Mesenchymal stem cell (in vitro differentiated cells and primary cell): Measurements from ENCODE around the gene OVCH1.

ENCODE experiments used
- DNase-seq: peaks from one replicate; pipeline ENCODE4 v3.0.0-alpha.2; 2013
- H2AFZ ChIP-seq: one replicate; pipeline ENCODE4 v1.6.1; 2013; ENCODE audit warnings: low read depth, mild to moderate bottlenecking, control low read depth, inconsistent platforms, low read length, moderate library complexity
- H2AK5ac ChIP-seq: 2 replicates; pipeline ENCODE4 v1.6.1; 2013; ENCODE audit warnings: low read length, moderate library complexity, mild to moderate bottlenecking, inconsistent platforms; ENCODE audit not compliant: severe bottlenecking
- H2BK120ac ChIP-seq: one replicate; pipeline ENCODE4 v1.6.1; 2013; ENCODE audit warnings: low read depth, mild to moderate bottlenecking, inconsistent platforms, low read length, moderate library complexity
- H2BK12ac ChIP-seq, 2 experiments: one replicate each; pipeline ENCODE4 v1.6.1; 2013; ENCODE audit warnings: inconsistent platforms in 2 of 2, low read length in 2 of 2, mild to moderate bottlenecking in 2 of 2, moderate library complexity in 2 of 2, control low read depth in 1 of 2
- H2BK15ac ChIP-seq: one replicate; pipeline ENCODE4 v1.6.1; 2013; ENCODE audit warnings: mild to moderate bottlenecking, low read depth, inconsistent platforms; ENCODE audit not compliant: poor library complexity, severe bottlenecking
- H2BK5ac ChIP-seq: 2 replicates; pipeline ENCODE4 v1.6.1; 2013; ENCODE audit warnings: low read depth, mild to moderate bottlenecking, low read length, control low read depth, inconsistent platforms; ENCODE audit not compliant: poor library complexity, severe bottlenecking
- H3K14ac ChIP-seq, 2 experiments: one replicate each; pipeline ENCODE4 v1.6.1; 2013; ENCODE audit warnings: inconsistent platforms in 2 of 2, low read length in 2 of 2, control low read depth in 1 of 2, mild to moderate bottlenecking in 1 of 2, moderate library complexity in 1 of 2
- H3K18ac ChIP-seq, 2 experiments: one replicate each; pipeline ENCODE4 v1.6.1; 2013; ENCODE audit warnings: inconsistent platforms in 2 of 2, low read length in 2 of 2, control low read depth in 1 of 2, low read depth in 1 of 2, mild to moderate bottlenecking in 1 of 2
- H3K23ac ChIP-seq, 2 experiments: one replicate each; pipeline ENCODE4 v1.6.1; 2013; ENCODE audit warnings: inconsistent platforms in 2 of 2, low read length in 2 of 2, mild to moderate bottlenecking in 2 of 2, moderate library complexity in 2 of 2, control low read depth in 1 of 2
- H3K27ac ChIP-seq: 2 replicates; pipeline ENCODE4 v1.5.1; 2013; ENCODE audit warnings: mild to moderate bottlenecking, moderate library complexity, low read length, control low read depth, inconsistent platforms; ENCODE audit not compliant: poor library complexity, severe bottlenecking
- H3K27me3 ChIP-seq, 2 experiments: 2 replicates each; pipeline versions ENCODE4 v1.6.1 to v1.7.0; 2013; ENCODE audit warnings: low read length in 2 of 2, mild to moderate bottlenecking in 2 of 2, moderate library complexity in 2 of 2, control low read depth in 1 of 2, inconsistent platforms in 1 of 2; ENCODE audit not compliant: control insufficient read depth in 1 of 2, insufficient read depth in 1 of 2
- H3K36me3 ChIP-seq, 2 experiments: 2 replicates each; pipeline versions ENCODE4 v1.6.1 to v1.7.0; 2013; ENCODE audit warnings: low read length in 2 of 2, control low read depth in 1 of 2, inconsistent platforms in 1 of 2, low read depth in 1 of 2, mild to moderate bottlenecking in 1 of 2; ENCODE audit not compliant: insufficient read depth in 2 of 2, control insufficient read depth in 1 of 2
- H3K4ac ChIP-seq, 2 experiments: one replicate each; pipeline ENCODE4 v1.6.1; 2013; ENCODE audit warnings: inconsistent platforms in 2 of 2, low read length in 2 of 2, mild to moderate bottlenecking in 2 of 2, moderate library complexity in 2 of 2, control low read depth in 1 of 2, low read depth in 1 of 2
- H3K4me1 ChIP-seq: 2 replicates; pipeline ENCODE4 v1.6.1; 2013; ENCODE audit warnings: low read depth, low read length, control low read depth; ENCODE audit not compliant: control insufficient read depth, insufficient read depth
- H3K4me2 ChIP-seq: 2 replicates; pipeline ENCODE4 v1.6.1; 2013; ENCODE audit warnings: low read length, mild to moderate bottlenecking, inconsistent platforms; ENCODE audit not compliant: poor library complexity, severe bottlenecking
- H3K4me3 ChIP-seq, 2 experiments: 2 replicates each; pipeline versions ENCODE4 v1.5.1 to v1.7.0; 2013; ENCODE audit warnings: low read length in 2 of 2, mild to moderate bottlenecking in 2 of 2, control low read depth in 1 of 2, low read depth in 1 of 2; ENCODE audit not compliant: insufficient read depth in 1 of 2
- H3K79me1 ChIP-seq: replicated peaks from 2 replicates; pipeline ENCODE4 v1.6.1; 2013; ENCODE audit warnings: mild to moderate bottlenecking, control low read depth, low read length, inconsistent platforms; ENCODE audit not compliant: poor library complexity, severe bottlenecking
- H3K9ac ChIP-seq: 2 replicates; pipeline ENCODE4 v1.7.0; 2013; ENCODE audit warnings: mild to moderate bottlenecking, low read length, moderate library complexity
- H3K9me3 ChIP-seq: 2 replicates; pipeline ENCODE4 v1.7.0; 2013; ENCODE audit warnings: mild to moderate bottlenecking, low read length; ENCODE audit not compliant: control insufficient read depth
- H4K8ac ChIP-seq: one replicate; pipeline ENCODE4 v1.6.1; 2013; ENCODE audit warnings: inconsistent platforms, mild to moderate bottlenecking, low read length, moderate library complexity
- H4K91ac ChIP-seq: one replicate; pipeline ENCODE4 v1.6.1; 2013; ENCODE audit warnings: mild to moderate bottlenecking, low read length, inconsistent platforms
- WGBS: methylation state at CpG from one replicate; pipeline ENCODE4 v1.1.7; 2013; ENCODE audit warnings: mixed read lengths; 5-methylcytosine and 5-hydroxymethylcytosine counted together

The OVCH1 gene

GRCh38 chr12:29505122-29505521 lies 7.6 kb upstream of the OVCH1 start:
- Histone ChIP-seq H2BK120ac (no peak overlapping the region), H3K79me1 (no peaks in the 10 kb centered on the region), H3K18ac (no peak overlapping the region), H3K4ac (no peak overlapping the region), H3K4me2 (no peak overlapping the region), H4K91ac (no peak overlapping the region), H3K27ac (no peak overlapping the region), H2BK15ac (no peak overlapping the region), H3K4me3 (no peak overlapping the region), H2AK5ac (no peak overlapping the region), H2AFZ (no peak overlapping the region), H3K36me3 (peaks cover 0 to 42% of the 10 kb centered on the region in 2 experiments), H3K4me1 (no peaks in the 10 kb centered on the region), H2BK5ac (no peak overlapping the region), H3K27me3 (no peaks in the 10 kb centered on the region), H3K14ac (no peak overlapping the region), H3K9ac (no peak overlapping the region), H2BK12ac (no peak overlapping the region), H3K9me3 (no peaks in the 10 kb centered on the region), H4K8ac (no peak overlapping the region), H3K23ac (no peak overlapping the region)
- no peak for DNase-seq
- 93% methylated on average over 3 of the region's 3 CpGs for WGBS

- Histone ChIP-seq H2AK5ac (no peak overlapping the region), H3K4me1 (no peaks in the 10 kb centered on the region), H2BK12ac (no peak overlapping the region), H3K36me3 (peaks cover 0 to 38% of the 10 kb centered on the region in 2 experiments), H4K91ac (no peak overlapping the region), H3K4me3 (no peak overlapping the region), H2BK120ac (no peak overlapping the region), H2BK15ac (no peak overlapping the region), H3K23ac (no peak overlapping the region), H3K27me3 (no peaks in the 10 kb centered on the region), H3K9ac (no peak overlapping the region), H3K14ac (no peak overlapping the region), H2BK5ac (no peak overlapping the region), H4K8ac (no peak overlapping the region), H3K79me1 (no peaks in the 10 kb centered on the region), H3K9me3 (no peaks in the 10 kb centered on the region), H3K27ac (no peak overlapping the region), H3K4ac (no peak overlapping the region), H3K4me2 (no peak overlapping the region), H2AFZ (no peak overlapping the region), H3K18ac (no peak overlapping the region)
- DNase-seq = no peak
Measured at GRCh38 chr12:29503283-29503682, 5.8 kb upstream of the OVCH1 start.

- DNase-seq = no peak
- no peak overlapping the region for H2BK5ac ChIP-seq
- 97% methylated on average over 3 of the region's 3 CpGs for WGBS
- H3K27ac ChIP-seq = no peak overlapping the region
- no peaks in the 10 kb centered on the region for H3K4me1 ChIP-seq
- H3K14ac ChIP-seq = no peak overlapping the region
- H2AK5ac ChIP-seq = no peak overlapping the region
- no peak overlapping the region for H3K18ac ChIP-seq
- H2BK15ac ChIP-seq = no peak overlapping the region
- no peak overlapping the region for H3K4ac ChIP-seq
- H3K9ac ChIP-seq = no peak overlapping the region
- H3K9me3 ChIP-seq = no peaks in the 10 kb centered on the region
- H3K27me3 ChIP-seq = no peaks in the 10 kb centered on the region
- H3K23ac ChIP-seq = no peak overlapping the region
- H2AFZ ChIP-seq = no peak overlapping the region
- H2BK12ac ChIP-seq = no peak overlapping the region
- no peak overlapping the region for H4K91ac ChIP-seq
- no peak overlapping the region for H3K4me2 ChIP-seq
- H4K8ac ChIP-seq = no peak overlapping the region
- no peak overlapping the region for H2BK120ac ChIP-seq
- no peaks in the 10 kb centered on the region for H3K79me1 ChIP-seq
- H3K36me3 ChIP-seq = peaks cover 0 to 12% of the 10 kb centered on the region in 2 experiments
- no peak overlapping the region for H3K4me3 ChIP-seq
Measured at GRCh38 chr12:29499235-29499634, 1.7 kb upstream of the OVCH1 start.

- Histone ChIP-seq H3K9me3 (no peaks in the 10 kb centered on the region), H3K9ac (no peak overlapping the region), H3K27ac (no peak overlapping the region), H3K36me3 (no peaks in the 10 kb centered on the region), H3K14ac (no peak overlapping the region), H2AK5ac (no peak overlapping the region), H2AFZ (no peak overlapping the region), H4K91ac (no peak overlapping the region), H3K4me3 (no peak overlapping the region), H3K18ac (no peak overlapping the region), H3K27me3 (no peaks in the 10 kb centered on the region), H2BK12ac (no peak overlapping the region), H3K4me1 (no peaks in the 10 kb centered on the region), H4K8ac (no peak overlapping the region), H2BK5ac (no peak overlapping the region), H3K79me1 (no peaks in the 10 kb centered on the region), H3K4me2 (no peak overlapping the region), H2BK15ac (no peak overlapping the region), H2BK120ac (no peak overlapping the region), H3K4ac (no peak overlapping the region), H3K23ac (no peak overlapping the region)
- WGBS = 81% methylated on average over 3 of the region's 6 CpGs
- DNase-seq = no peak
Measured at GRCh38 chr12:29492891-29493290, 4.6 kb downstream of the OVCH1 start.
